EH (cell line): ENCODE measurements around the gene WBP4.
A peak's percentile ranks its signal among the peaks of the same experiment; 100 is the strongest.
"Not testable (repeated sequence)": the region's sequence is repeated elsewhere in the genome, so short reads cannot be mapped to it uniquely, and the experiment has no call there.

ENCODE experiments used
- DNase-seq: peaks from one replicate; pipeline ENCODE4 v3.0.0-alpha.2; 2015; ENCODE audit warnings: low read depth

Gene WBP4

DNA sequence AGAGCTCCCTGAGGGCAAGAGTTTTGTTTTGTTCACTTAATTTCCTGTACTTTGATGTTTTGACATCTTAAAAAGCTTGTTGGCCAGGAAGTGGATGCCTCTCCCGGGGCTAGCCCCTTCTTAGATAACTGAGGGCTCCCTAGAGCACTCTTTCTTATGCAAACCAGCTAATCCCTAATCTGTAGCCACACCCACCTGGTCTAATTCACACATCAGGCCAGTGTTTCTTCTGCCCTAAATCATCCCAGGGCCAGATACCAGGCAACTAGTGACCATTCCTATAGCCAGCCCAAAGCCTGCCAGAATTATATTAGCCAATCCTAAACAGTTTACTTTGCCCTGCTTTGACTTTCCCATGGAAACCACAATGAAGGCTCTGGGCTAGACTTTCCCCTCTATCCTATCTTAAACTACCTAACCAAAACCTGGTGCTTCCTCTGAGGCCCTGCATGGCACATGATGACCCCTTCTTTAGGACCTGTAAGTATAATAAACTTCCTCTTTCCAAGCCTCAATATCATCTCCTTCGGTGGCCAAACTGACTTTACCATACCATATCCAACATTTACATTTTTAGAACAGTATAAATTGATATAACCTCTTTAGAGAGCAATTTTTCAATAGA is 24.8 kb downstream of the WBP4 start:
- DNase-seq = no peak

GRCh38 chr13:41095681-41096080 is 34.4 kb downstream of the WBP4 start:
- DNase-seq = not testable (repeated sequence)

DNA sequence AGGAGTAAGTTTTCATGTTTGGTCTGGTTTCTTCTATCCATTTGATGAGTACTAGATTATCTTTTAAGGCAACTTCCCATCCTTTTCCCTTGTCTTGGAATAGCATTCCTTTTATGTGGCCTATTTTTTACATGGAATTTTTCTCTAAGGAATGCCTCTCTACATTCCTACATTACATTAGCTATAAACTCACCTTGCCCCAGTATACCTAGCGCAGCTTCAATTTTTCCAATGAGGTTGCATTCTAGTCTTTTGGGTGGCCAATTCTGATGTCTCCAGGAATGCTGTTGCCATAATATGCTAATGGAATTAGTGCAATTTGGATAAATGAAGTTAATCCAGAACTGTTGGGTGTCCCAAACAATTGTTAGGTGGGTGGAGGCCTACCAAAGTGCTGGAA is 37.5 kb downstream of the WBP4 start:
- DNase-seq = no peak

DNA sequence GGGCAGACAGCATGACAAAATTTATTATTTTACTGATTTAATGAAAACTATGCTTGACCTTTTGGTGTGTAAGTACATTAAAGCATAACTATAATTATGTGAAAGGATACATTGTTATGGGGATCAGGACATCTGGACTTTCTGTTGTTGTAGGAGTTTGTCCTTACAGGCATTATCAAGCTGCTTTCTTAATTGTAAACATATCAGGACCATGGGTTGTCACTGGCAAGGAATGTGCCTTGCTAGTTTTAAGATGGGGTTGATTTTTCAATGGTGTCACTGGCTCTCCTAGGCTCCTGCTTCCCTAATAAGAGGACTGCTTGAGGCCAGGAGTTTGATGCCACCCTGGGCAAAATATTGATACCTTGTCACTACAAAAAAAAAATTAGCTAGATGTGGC is 38.7 kb downstream of the WBP4 start:
- peak; percentile 13 for DNase-seq

GRCh38 chr13:41107104-41107571 is 45.8 kb downstream of the WBP4 start:
- DNase-seq = no peak

DNA sequence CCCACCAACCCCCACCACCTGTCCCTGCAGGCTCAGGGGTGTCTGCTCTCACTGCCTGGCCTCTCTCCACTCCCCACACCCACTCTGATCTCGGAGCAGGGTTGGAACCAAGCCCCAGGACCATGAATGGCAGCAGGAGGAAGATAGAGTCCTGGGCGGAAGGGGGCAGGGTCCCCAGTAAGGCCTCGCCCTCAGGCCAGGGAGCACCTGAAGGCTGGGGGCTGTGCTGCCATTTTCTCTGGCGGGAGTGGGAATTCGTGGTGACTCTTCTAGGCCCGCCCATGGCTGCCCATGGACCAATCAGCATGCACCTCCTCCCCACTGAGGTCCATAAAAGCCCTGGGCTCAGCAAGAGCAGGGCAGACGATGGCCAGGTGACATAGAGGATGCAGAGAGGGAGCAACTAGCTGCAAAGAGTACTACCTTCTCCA is 46.3 kb downstream of the WBP4 start:
- no peak for DNase-seq

DNA sequence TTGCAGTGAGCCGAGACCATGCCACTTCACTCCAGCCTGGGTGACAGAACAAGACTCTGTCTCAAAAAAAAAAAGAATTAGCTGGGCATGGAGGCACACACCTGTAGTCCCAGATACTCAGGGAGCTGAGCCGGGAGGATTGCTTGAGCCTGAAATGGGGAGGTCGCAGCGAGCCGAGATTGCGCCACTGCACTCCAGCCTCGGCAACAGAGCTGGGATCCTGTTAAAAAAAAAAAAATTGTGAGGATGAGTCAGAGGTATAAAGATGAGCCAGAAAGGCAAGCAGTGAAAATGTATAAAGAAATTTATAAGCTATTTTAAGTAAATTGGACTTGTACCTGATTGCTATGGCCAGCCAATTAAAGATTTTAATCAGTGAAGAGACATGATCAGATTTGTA is 50.1 kb downstream of the WBP4 start:
- DNase-seq = peak; percentile 41

GRCh38 chr13:41117869-41118268 is 56.6 kb downstream of the WBP4 start:
- no peak for DNase-seq

DNA sequence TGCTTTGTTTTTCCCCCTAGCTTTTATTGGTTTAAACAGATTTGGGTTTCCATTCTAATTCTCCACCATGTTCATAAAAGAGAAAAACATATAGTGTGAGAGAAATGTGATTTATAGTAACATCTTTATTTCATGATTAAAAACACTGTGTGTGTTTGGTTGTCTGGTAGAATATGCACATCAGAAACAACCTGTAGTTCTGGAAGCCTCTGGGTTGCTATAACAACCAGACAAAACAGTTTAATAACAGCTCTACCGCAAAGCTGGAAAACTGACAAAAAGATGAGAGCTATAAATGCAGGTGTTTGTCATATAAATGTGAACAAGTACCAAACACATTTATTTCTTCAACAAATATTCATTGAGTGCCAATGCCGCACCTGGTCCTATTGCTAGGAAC is 61.5 kb downstream of the WBP4 start:
- DNase-seq = no peak

DNA sequence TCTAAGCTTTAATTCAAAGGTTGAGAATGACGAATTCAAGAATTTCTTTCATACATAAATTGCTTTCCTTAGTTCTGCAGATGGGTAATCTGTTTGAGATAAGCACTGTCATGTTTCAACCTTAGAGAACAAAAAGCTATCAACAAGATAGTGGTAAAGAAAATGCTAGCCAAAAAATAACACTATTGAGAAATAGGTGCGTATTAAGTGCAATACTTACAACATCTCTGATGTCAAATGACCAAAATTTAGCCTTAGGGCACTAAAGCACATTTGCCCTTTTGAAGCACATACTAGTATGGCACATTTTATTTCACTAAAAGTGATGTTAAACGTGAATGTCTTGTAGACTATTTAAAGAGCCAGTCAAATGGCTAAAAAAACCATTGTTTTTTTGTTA is 66.4 kb downstream of the WBP4 start:
- no peak for DNase-seq

DNA sequence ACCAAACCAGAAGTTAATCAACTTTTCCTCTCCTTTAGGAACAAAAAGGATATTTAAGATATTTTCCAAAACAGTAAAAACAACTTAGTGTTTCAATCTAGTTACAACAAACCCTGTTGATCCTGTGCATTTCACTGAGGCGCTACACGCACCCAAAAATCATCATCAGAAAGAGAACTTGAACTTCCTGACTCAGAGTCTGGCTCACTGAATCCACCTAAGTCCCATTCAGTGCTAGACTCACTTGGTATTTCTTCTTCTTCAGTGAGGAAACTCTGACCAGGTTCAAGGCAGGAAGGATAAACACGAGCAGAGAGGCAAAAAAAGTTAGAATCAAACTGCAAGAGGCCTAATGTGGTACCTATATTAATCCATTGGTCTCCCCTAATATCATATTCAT is 69.0 kb downstream of the WBP4 start:
- DNase-seq = peak; percentile 33

GRCh38 chr13:41131189-41131588 is 69.9 kb downstream of the WBP4 start:
- DNase-seq = not testable (repeated sequence)

DNA sequence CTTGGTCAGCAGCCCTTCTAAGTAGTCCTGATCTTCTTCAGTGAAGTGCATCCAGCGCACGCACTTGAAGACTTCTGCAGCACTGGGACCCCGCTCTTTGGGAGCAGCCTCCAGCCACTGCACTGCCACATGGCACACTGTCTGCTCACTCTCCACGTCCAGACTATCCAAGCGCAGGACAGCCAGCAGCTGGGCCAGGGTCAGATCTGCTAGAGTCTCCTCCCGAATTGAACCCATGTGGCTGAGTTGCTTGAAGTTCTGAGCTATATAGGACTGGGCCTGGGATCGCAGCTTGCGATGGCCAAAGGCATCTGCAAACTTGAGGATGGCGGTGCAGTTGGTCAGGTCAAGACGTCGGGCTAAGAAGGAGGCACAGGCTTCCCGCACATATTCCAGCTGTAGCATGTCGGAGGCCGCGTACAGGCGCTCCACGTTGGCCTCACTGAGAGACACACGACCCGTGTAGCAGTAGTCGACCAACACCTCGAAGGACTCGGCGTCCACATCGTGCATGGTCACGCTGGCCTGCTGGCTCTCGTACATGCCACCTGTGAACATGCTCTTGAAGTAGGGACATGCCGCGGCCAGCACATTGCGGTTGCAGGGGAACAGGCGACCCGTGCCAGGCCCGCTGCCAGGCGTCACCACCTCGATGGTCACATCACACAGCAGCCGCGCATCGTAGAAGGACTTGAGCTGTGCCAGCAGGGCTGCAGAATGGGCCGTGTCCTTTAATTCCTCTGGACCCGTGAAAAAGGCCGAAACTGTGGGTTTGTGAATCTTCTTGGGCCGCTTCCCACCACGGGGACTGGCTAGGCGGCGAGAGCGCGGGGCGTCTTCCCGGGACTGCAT is 70.6 kb downstream of the WBP4 start:
- DNase-seq = not testable (repeated sequence)

DNA sequence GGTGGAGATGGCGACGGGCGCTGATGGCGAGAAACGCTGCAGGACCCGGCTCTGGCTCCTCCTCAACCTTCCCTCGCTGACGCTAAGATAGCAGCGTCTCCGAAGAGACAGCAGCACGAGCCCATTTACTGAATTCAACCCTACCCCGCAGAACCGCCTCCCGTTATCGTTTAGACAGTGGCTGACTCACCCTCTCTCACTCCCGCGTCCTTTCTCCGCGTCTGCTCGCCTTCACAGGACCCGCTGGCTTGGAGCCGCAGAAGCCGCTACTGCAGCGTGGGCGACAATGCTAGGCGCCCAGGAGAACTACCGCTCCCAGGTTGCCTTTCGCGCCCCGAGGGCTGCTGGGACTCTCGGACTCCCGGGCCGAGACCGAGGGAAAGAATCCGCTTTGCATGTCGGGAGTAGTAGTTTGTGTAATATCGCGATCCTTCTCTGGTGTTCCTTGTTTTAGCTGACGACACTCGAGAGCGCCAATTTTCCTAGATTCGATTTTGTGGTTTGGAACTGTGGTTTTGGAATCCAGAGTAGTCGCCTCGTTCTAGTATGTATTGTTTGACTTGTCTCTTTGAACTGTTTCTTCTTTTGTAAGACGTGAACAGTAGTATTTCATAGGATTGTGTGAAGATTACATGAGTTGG is 71.3 kb downstream of the WBP4 start, which contains the start of gene KBTBD6:
Gene KBTBD6 (minus strand): TSS at position 291 of the 641 bp plus-strand sequence. CDS start 291 bp downstream, outside the sequence.
- DNase-seq = peak; percentile 99
